Erythroblast (primary cell): ENCODE data around the gene IL32.

ENCODE experiments used
- GATA1 ChIP-seq: IDR thresholded peaks from 2 replicates; pipeline ENCODE4 v1.6.1; 2011; ENCODE audit warnings: low read depth, mild to moderate bottlenecking, control low read depth, low read length, moderate library complexity
- POLR2A ChIP-seq: IDR thresholded peaks from 2 replicates; pipeline ENCODE4 v1.6.1; 2011; ENCODE audit warnings: mild to moderate bottlenecking, low read length

DNA sequence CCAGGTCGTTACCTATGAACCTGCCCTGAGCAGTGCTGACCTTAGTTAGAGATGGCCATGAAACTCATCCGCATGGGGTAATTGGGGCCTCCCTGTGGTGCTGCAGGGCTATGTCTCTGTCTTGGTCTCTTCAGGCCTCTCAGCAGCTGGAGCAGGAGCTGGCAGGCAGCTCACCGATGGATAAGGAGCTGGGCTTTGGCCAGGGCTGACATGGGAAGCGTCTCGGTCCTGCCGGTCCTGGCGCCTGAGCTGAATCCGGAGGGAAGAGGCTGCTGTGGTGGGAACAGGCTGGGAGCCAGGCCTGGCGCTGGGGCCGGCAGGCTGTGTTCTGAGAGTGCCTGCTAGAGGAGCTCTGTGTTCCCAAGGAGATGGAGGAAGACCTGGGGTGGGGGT is 10.1 kb downstream of the IL32 start:
- TF ChIP-seq POLR2A (no peak), GATA1 (no peak)
